Measurements from ENCODE around the gene FBLIM1. TPM values are rescaled to one million over a fixed set of nuclear protein-coding genes. Genes with fewer than 3 reads are reported as not detected.

FBLIM1 gene
- polyA plus RNA-seq, 1 experiment, result 122 TPM

DNA sequence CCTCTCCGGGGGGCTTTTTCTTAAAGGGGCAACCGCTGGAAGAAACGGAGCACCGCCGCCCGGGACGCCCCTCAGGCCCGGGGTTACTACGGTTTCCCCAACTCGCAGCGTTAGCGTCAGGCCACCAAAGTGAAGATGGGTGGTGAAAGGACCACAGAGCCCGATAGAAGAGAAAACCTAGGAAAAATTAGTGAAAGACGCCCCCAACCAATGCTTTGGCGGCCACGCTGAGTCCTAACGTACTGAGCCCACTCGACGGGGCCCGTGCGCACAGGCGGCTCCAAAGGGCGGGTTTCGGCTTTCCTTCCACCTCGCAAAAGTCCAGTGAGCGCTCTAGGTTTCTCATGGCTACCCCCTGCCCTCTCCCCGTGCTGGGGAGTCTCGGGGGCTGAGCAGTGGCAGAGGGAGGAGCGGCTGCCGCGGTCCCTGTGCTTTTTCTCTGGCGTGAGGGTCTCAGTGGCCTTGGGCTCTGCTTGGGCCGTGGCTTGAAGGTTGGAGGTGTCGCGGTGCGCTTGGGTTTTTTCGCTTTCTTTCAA is 76.7 kb downstream of the FBLIM1 start:
- no peak for TF ChIP-seq CTCF (IDR thresholded peaks at IDR 0.05; ENCODE audit: low read depth, low read length)
- Histone ChIP-seq H3K9me3 (ENCODE audit: control insufficient read depth, insufficient read depth, low read length) (peaks cover 14% of the 10 kb centered on the region; the same call in 1 of the 2 replicates), H3K4me3 (ENCODE audit: low read depth, low read length) (peak overlapping the region; percentile 88), H3K27ac (ENCODE audit: low read depth, low read length) (peak overlapping the region; percentile 99), H3K27me3 (ENCODE audit: control insufficient read depth, insufficient read depth, low read length) (no peaks in the 10 kb centered on the region)
- ChIA-PET CTCF (no interaction called here), POLR2A (interaction anchor here (3.9 to 4.3 kb wide), 2 partner anchors 12 to 13 kb away, joined by 18 to 59 read pairs; partner anchors contain the start of gene SPEN)
- no peak for DNase-seq (ENCODE audit: low read depth, low spot score)

- Histone ChIP-seq H3K27ac (ENCODE audit: low read depth, low read length) (peak overlapping the region; percentile 99), H3K4me3 (ENCODE audit: low read depth, low read length) (peak overlapping the region; percentile 88), H3K27me3 (ENCODE audit: control insufficient read depth, insufficient read depth, low read length) (no peaks in the 10 kb centered on the region), H3K9me3 (ENCODE audit: control insufficient read depth, insufficient read depth, low read length) (peaks cover 14% of the 10 kb centered on the region; the same call in 1 of the 2 replicates)
- CTCF ChIA-PET, result interaction anchor here (0.7 kb wide), 1 partner anchor 35 kb away, joined by 3 read pairs; no protein-coding TSS in a partner anchor
- peak; percentile 98 for DNase-seq (ENCODE audit: low read depth, low spot score)
- TF ChIP-seq CTCF (IDR thresholded peaks at IDR 0.05; ENCODE audit: low read depth, low read length), result no peak
- POLR2A ChIA-PET, result interaction anchor here (0.6 to 3.9 kb wide), 2 partner anchors 10 to 12 kb away, joined by 3 to 18 read pairs; partner anchors contain the start of gene SPEN
Measured at GRCh38 chr1:15835741-15836510, 77.3 kb downstream of the FBLIM1 start.

Other genes with a start within 250 kb of the FBLIM1 start
- gene CASP9, start 234.6 kb upstream of the FBLIM1 start, polyA plus RNA-seq (2011; rRNA removed), result 10.4 and 10.8 TPM in 2 replicates
- gene DNAJC16, start 231.9 kb upstream of the FBLIM1 start, polyA plus RNA-seq (2011; rRNA removed), result 14.0 and 18.4 TPM in 2 replicates
- 0.68 and 0.74 TPM in 2 replicates for gene AGMAT, start 173.7 kb upstream of the FBLIM1 start, polyA plus RNA-seq (2011; rRNA removed)
- 7.8 and 8.7 TPM in 2 replicates for gene DDI2, start 141.3 kb upstream of the FBLIM1 start, polyA plus RNA-seq (2011; rRNA removed)
- gene PLEKHM2, start 74.5 kb upstream of the FBLIM1 start, polyA plus RNA-seq (2011; rRNA removed), result 24.4 and 37.1 TPM in 2 replicates
- gene SLC25A34, start 22.5 kb upstream of the FBLIM1 start, polyA plus RNA-seq (2011; rRNA removed), result 0.46 and 0.60 TPM in 2 replicates
- not detected in 2 replicates for gene TMEM82, start 16.3 kb upstream of the FBLIM1 start, polyA plus RNA-seq (2011; rRNA removed)
- 2.7 and 3.0 TPM in 2 replicates for gene UQCRHL, start 48.9 kb downstream of the FBLIM1 start, polyA plus RNA-seq (2011; rRNA removed)
- gene SPEN, start 88.9 kb downstream of the FBLIM1 start, polyA plus RNA-seq (2011; rRNA removed), result 5.2 and 5.4 TPM in 2 replicates
- 21.4 and 36.1 TPM in 2 replicates for gene ZBTB17, start 217.3 kb downstream of the FBLIM1 start, polyA plus RNA-seq (2011; rRNA removed)
- gene SRARP, start 245.4 kb downstream of the FBLIM1 start, polyA plus RNA-seq (2011; rRNA removed), result not detected in 2 replicates